SKM-1 (cell line): ENCODE results near the gene GRIK4.
A peak's percentile ranks its signal among the peaks of the same experiment; 100 is the strongest.
"Not testable (repeated sequence)": the region's sequence is repeated elsewhere in the genome, so short reads cannot be mapped to it uniquely, and the experiment has no call there.

Experiments used
- DNase-seq: peaks from one replicate; lab custom pipeline; 2025; ENCODE audit not compliant: unreplicated experiment; lab: John Stamatoyannopoulos, UW

GRIK4 gene

GRCh38 chr11:120974466-120974865 lies 462.9 kb downstream of the GRIK4 start:
- no peak for DNase-seq

- DNase-seq = no peak
Observed at GRCh38 chr11:120974965-120975364, 463.4 kb downstream of the GRIK4 start.

- DNase-seq = no peak
Observed at GRCh38 chr11:120977266-120978137, 466.0 kb downstream of the GRIK4 start.

- DNase-seq = no peak
Observed at GRCh38 chr11:120978701-120979100, 467.2 kb downstream of the GRIK4 start.

GRCh38 chr11:120985718-120986569 lies 474.4 kb downstream of the GRIK4 start:
- DNase-seq = no peak

GRCh38 chr11:120988603-120989002 lies 477.1 kb downstream of the GRIK4 start:
- no peak for DNase-seq

GRCh38 chr11:120991830-120992686 lies 480.5 kb downstream of the GRIK4 start:
- DNase-seq = no peak

GRCh38 chr11:120994091-120994859 lies 482.7 kb downstream of the GRIK4 start:
- DNase-seq = no peak

GRCh38 chr11:120995184-120995583 lies 483.6 kb downstream of the GRIK4 start:
- no peak for DNase-seq

GRCh38 chr11:120996973-120997372 lies 485.4 kb downstream of the GRIK4 start:
- no peak for DNase-seq

- DNase-seq = no peak
Observed at GRCh38 chr11:120998581-120998980, 487.0 kb downstream of the GRIK4 start.

GRCh38 chr11:121004206-121004840 lies 492.8 kb downstream of the GRIK4 start:
- no peak for DNase-seq

GRCh38 chr11:121006922-121007321 lies 495.4 kb downstream of the GRIK4 start:
- DNase-seq = no peak

GRCh38 chr11:121008551-121008950 lies 497.0 kb downstream of the GRIK4 start:
- DNase-seq = no peak

- DNase-seq = no peak
Observed at GRCh38 chr11:121012091-121012490, 500.5 kb downstream of the GRIK4 start.

- no peak for DNase-seq
Observed at GRCh38 chr11:121018746-121019145, 507.2 kb downstream of the GRIK4 start.

- DNase-seq = not testable (repeated sequence)
Observed at GRCh38 chr11:121021718-121022117, 510.2 kb downstream of the GRIK4 start.

GRCh38 chr11:121023848-121024751 lies 512.6 kb downstream of the GRIK4 start, which contains the start of gene TBCEL:
TBCEL (plus strand) TSS chr11:121024102; CDS start chr11:121045691, 21,589 bp downstream.
- peak; percentile 25 for DNase-seq

GRCh38 chr11:121024989-121025388 lies 513.4 kb downstream of the GRIK4 start:
- DNase-seq = no peak
